ENCODE measurements around the gene PNO1.

GRCh38 chr2:68195096-68195495, 37.4 kb downstream of the PNO1 start:
- TF ChIP-seq CTCF (IDR thresholded peaks at IDR 0.05 in 2 of 3, conservative IDR thresholded peaks at IDR 0.05 in 1 of 3; ENCODE audit: insufficient read depth in 2 of 3, low read depth in 1 of 3, low read length in 3 of 3) (no peak), ZBED1 (IDR thresholded peaks at IDR 0.05) (no peak)
